Stimulated activated CD8-positive, alpha-beta memory T cell treated with anti-CD3 and anti-CD28 coated beads, Interleukin-7, amount 100 ng/mL, for 1 hour (primary cell): ENCODE measurements around the gene PARD3.

ENCODE experiments used
- DNase-seq, 2 donors: peaks; one replicate each; pipeline ENCODE4 v3.0.0-alpha.2; 2020; ENCODE audit warnings: low read depth in 2 of 2

PARD3 gene

GRCh38 chr10:34624323-34625153, 190.6 kb downstream of the PARD3 start:
- no peak for DNase-seq

GRCh38 chr10:34622945-34623344, 192.2 kb downstream of the PARD3 start:
- no peak for DNase-seq

- no peak for DNase-seq
Measured at GRCh38 chr10:34618611-34619010, 196.5 kb downstream of the PARD3 start.

GRCh38 chr10:34615770-34616169, 199.3 kb downstream of the PARD3 start:
- DNase-seq = no peak

GRCh38 chr10:34613491-34613890, 201.6 kb downstream of the PARD3 start:
- DNase-seq = no peak

GRCh38 chr10:34612938-34613337, 202.2 kb downstream of the PARD3 start:
- no peak for DNase-seq

- DNase-seq = no peak
Measured at GRCh38 chr10:34612446-34612845, 202.7 kb downstream of the PARD3 start.

- DNase-seq = no peak
Measured at GRCh38 chr10:34609287-34609940, 205.7 kb downstream of the PARD3 start.

- no peak for DNase-seq
Measured at GRCh38 chr10:34607894-34608293, 207.2 kb downstream of the PARD3 start.

- DNase-seq = no peak
Measured at GRCh38 chr10:34606890-34607289, 208.2 kb downstream of the PARD3 start.

GRCh38 chr10:34602478-34602877, 212.6 kb downstream of the PARD3 start:
- DNase-seq = no peak

- no peak for DNase-seq
Measured at GRCh38 chr10:34601691-34602090, 213.4 kb downstream of the PARD3 start.

GRCh38 chr10:34599026-34599795, 215.9 kb downstream of the PARD3 start:
- no peak for DNase-seq

GRCh38 chr10:34596351-34596750, 218.7 kb downstream of the PARD3 start:
- no peak for DNase-seq

GRCh38 chr10:34593930-34594329, 221.2 kb downstream of the PARD3 start:
- no peak for DNase-seq

- DNase-seq = no peak
Measured at GRCh38 chr10:34593374-34593890, 221.7 kb downstream of the PARD3 start.

- DNase-seq = no peak
Measured at GRCh38 chr10:34590793-34591192, 224.3 kb downstream of the PARD3 start.

- DNase-seq = no peak
Measured at GRCh38 chr10:34589275-34589674, 225.8 kb downstream of the PARD3 start.

GRCh38 chr10:34587680-34588019, 227.4 kb downstream of the PARD3 start:
- DNase-seq = no peak

GRCh38 chr10:34587002-34587679, 228.0 kb downstream of the PARD3 start:
- no peak for DNase-seq

GRCh38 chr10:34585422-34586112, 229.5 kb downstream of the PARD3 start:
- no peak for DNase-seq
